Activated T-cell treated with anti-CD3 and anti-CD28 coated beads, Interleukin-2, amount 50 U/mL, for 48 hours (primary cell): ENCODE results near the gene KANK4.
A peak's percentile ranks its signal among the peaks of the same experiment; 100 is the strongest.

ENCODE experiments used
- DNase-seq, 2 experiments: peaks; one replicate each; pipeline ENCODE4 v3.0.0-alpha.2; 2020

Gene KANK4

GRCh38 chr1:62336995-62337705 is 17.9 kb upstream of the KANK4 start:
- no peak for DNase-seq

- DNase-seq = no peak
These were observed 17.4 kb upstream of the KANK4 start for GRCh38 chr1:62336638-62336994.

GRCh38 chr1:62335656-62336055 is 16.4 kb upstream of the KANK4 start:
- DNase-seq = no peak

- no peak for DNase-seq
These were observed 15.3 kb upstream of the KANK4 start for GRCh38 chr1:62334434-62334985.

GRCh38 chr1:62333441-62333840 is 14.2 kb upstream of the KANK4 start:
- peak; percentile 22 to 24 for DNase-seq

GRCh38 chr1:62327360-62328055 is 8.3 kb upstream of the KANK4 start:
- no peak for DNase-seq

- no peak for DNase-seq
These were observed 6.4 kb upstream of the KANK4 start for GRCh38 chr1:62325681-62326080.

- DNase-seq = no peak
These were observed 5.8 kb upstream of the KANK4 start for GRCh38 chr1:62325081-62325480.

GRCh38 chr1:62321446-62321845 is 2.2 kb upstream of the KANK4 start:
- no peak for DNase-seq

- DNase-seq = no peak
These were observed 896 bp downstream of the KANK4 start for GRCh38 chr1:62318320-62318755.

- no peak for DNase-seq
These were observed 2.0 kb downstream of the KANK4 start for GRCh38 chr1:62317021-62317768.

GRCh38 chr1:62316135-62316534 is 3.1 kb downstream of the KANK4 start:
- DNase-seq = no peak

- no peak for DNase-seq
These were observed 3.8 kb downstream of the KANK4 start for GRCh38 chr1:62315387-62315786.

- no peak for DNase-seq
These were observed 4.5 kb downstream of the KANK4 start for GRCh38 chr1:62314454-62315350.

GRCh38 chr1:62312698-62313097 is 6.5 kb downstream of the KANK4 start:
- DNase-seq = no peak

GRCh38 chr1:62311473-62311943 is 7.7 kb downstream of the KANK4 start:
- DNase-seq = no peak

GRCh38 chr1:62309906-62310305 is 9.3 kb downstream of the KANK4 start:
- no peak for DNase-seq

GRCh38 chr1:62308606-62309005 is 10.6 kb downstream of the KANK4 start:
- no peak for DNase-seq

- DNase-seq = no peak
These were observed 11.2 kb downstream of the KANK4 start for GRCh38 chr1:62307895-62308492.

GRCh38 chr1:62307446-62307845 is 11.8 kb downstream of the KANK4 start:
- no peak for DNase-seq

GRCh38 chr1:62306065-62306464 is 13.2 kb downstream of the KANK4 start:
- DNase-seq = no peak

- no peak for DNase-seq
These were observed 14.3 kb downstream of the KANK4 start for GRCh38 chr1:62304975-62305374.
